HFF-Myc (cell line): ENCODE results near the gene SSC5D.

Experiments
- DNase-seq: peaks from one replicate; pipeline ENCODE4 v3.0.0-alpha.2; 2011; ENCODE audit warnings: low read depth; ENCODE audit errors: extremely low read depth
- H3K4me3 ChIP-seq: replicated peaks from 2 replicates; pipeline ENCODE4 v1.5.1; 2011; ENCODE audit warnings: low read depth, mild to moderate bottlenecking, control low read depth, low read length
- CTCF ChIP-seq: IDR thresholded peaks from 2 replicates; pipeline ENCODE4 v1.5.1; 2012; ENCODE audit warnings: mild to moderate bottlenecking, low read depth, low read length, control low read depth; ENCODE audit errors: missing control alignments

SSC5D gene

DNA sequence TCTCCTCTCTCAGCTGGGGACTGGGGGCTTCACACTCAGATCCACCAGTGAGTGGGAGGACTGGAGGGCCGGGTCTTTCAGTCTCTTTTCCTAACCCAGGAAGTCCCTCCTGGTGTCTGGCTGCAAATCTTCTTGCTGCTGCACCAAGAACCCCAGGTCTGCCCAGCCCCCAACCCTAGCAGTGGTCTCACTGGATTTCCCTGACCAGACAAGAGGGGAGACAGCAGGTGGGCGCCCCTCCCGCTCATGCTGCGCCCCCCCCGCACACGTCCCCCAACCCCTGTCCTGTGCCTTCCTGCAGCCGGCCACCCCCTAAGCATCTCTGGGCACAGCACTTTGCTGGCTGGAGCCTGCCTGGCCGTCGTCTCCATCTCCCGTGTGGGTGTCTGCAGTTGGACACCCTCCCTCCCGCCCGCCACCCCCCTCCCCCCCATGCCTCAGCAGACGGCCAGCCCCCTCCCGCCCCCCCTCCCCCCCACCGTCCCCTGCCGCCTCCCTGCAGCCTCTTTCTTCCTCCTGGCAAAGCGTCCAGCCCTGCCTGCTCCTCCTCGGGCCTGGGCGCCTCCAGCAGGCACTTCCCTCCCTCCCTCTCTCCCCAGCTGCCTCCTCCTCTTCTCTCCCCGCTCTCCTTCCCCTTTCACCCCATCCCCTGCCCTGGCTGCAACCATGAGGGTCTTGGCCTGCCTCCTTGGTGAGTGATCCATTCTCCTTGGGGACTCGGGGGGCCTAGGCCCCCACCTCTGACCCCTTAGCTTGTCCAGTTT, at the start of gene SSC5D:
Gene SSC5D, plus strand, starts transcription at position 513 of the 764 bp plus-strand sequence. Its CDS starts 154 bp downstream, at position 667.
- no peak for TF ChIP-seq CTCF
- H3K4me3 ChIP-seq = peak within 1 kb of the TSS; percentile 26
- no peak for DNase-seq

- TF ChIP-seq CTCF = no peak
- H3K4me3 ChIP-seq = no peak overlapping the region
- no peak for DNase-seq
These were observed 49.2 kb upstream of the SSC5D start for GRCh38 chr19:55439052-55439451.

GRCh38 chr19:55440411-55441105, 47.7 kb upstream of the SSC5D start:
- no peak for TF ChIP-seq CTCF
- no peak overlapping the region for H3K4me3 ChIP-seq
- DNase-seq = no peak

DNA sequence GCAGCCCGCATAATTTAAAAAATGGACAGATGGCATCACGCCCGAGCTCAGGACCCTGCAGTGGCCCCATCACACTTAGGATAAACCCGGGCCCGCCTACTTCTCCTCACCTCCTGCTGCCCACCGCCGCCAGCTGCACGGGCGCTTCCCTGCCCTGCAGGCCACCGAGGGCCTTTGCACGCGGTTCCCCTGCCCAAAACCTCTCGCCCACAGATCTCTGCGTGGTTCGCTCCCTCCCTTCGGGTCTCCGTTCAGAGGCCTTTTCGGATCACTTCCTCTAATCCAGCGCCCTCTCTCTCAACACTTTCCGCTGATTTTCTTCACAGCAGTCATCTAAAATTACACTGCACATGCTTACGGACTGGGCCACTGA, 46.9 kb upstream of the SSC5D start:
- DNase-seq = no peak
- H3K4me3 ChIP-seq = no peak overlapping the region
- no peak for TF ChIP-seq CTCF

DNA sequence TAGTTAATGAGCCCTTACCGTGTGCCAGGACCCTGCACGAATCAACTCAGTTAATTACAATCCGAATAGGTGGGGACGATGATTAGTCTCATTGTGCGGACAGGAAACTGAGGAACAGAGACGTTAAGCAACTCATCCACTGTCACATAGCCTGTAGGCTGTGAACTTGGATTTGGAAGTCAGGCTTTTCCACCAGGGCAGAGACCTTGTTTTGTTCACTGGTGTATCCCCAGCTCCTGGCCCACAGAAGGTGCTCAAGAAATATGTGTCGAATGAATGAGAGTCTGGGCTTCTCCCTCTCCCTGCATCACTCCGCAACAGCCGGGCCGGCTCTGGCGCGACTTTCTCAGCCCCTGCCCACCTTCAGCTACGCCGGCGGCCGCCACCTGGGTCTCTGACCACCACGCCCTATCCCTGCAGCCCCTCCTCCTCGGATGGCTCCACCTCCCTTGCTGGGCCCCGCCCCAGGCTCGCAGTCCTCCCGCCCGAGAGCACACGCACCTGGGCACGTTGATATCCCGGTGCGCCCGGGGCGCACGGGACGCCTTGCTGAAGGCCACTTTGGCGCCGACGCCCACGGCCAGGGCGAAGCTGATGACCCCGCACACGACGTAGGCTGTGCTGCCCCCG, 46.4 kb upstream of the SSC5D start:
- no peak for TF ChIP-seq CTCF
- no peak overlapping the region for H3K4me3 ChIP-seq
- DNase-seq = no peak

DNA sequence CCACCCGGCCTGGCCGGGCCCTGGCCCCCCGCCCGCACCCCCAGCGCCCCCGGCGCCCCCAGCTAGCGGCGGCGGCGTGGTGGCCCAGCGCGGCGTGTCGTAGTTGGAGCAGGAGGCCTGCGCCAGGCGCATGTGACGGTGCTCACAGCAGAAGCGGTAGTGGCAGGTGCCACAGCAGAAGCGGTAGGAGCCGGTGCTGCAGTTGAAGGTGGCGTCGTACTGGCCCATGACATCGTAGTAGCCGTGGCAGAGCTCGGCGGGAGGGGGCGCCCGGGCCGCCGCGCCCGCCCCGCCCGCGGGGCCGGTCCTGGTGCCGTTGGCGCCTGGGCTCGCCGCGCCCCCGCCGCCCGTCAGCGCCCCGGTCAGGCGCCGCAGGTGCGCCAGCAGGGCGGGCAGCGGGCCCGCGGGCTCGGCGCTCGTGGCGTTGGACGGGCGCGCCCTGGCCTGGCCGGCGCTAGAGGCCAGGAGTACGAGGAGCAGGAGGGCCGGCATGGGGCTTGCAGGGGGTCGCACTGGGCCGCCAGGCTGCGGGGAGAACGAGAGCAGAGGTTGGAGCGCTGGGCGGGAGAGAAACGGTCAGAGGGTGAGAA, 45.8 kb upstream of the SSC5D start:
- no peak for DNase-seq
- no peak overlapping the region for H3K4me3 ChIP-seq
- no peak for TF ChIP-seq CTCF
